Central memory CD8-positive, alpha-beta T cell (primary cell): Measurements from ENCODE around the gene SNRNP35.
A peak's percentile ranks its signal among the peaks of the same experiment; 100 is the strongest.
"Not testable (repeated sequence)": the region's sequence is repeated elsewhere in the genome, so short reads cannot be mapped to it uniquely, and the experiment has no call there.

Experiments used
- ATAC-seq: fragments of 150-1000 bp; cut with Tn5 transposase; replicated peaks from 2 replicates; pipeline ENCODE4 v1.10.0; 2022; ENCODE audit warnings: mild to moderate bottlenecking, moderate FRiP score, moderate number of reproducible peaks; ENCODE audit not compliant: poor library complexity, severe bottlenecking; ENCODE audit errors: extremely low read depth
- DNase-seq, 2 donors: peaks; one replicate each; pipeline ENCODE4 v3.0.0; 2021; ENCODE audit warnings: low spot score in 2 of 2
- H3K27ac Mint-ChIP-seq: one replicate; pipeline ENCODE4 v1.8.0; 2022; ENCODE audit warnings: low read depth, mild to moderate bottlenecking, moderate library complexity, mixed read lengths
- H3K27me3 Mint-ChIP-seq: one replicate; pipeline ENCODE4 v1.8.0; 2022; ENCODE audit warnings: mixed read lengths
- H3K36me3 Mint-ChIP-seq: one replicate; pipeline ENCODE4 v1.8.0; 2022; ENCODE audit warnings: mild to moderate bottlenecking, moderate library complexity, mixed read lengths; ENCODE audit not compliant: insufficient read depth
- H3K4me1 Mint-ChIP-seq: one replicate; pipeline ENCODE4 v1.8.0; 2022; ENCODE audit warnings: mixed read lengths
- H3K4me3 Mint-ChIP-seq: one replicate; pipeline ENCODE4 v1.8.0; 2022; ENCODE audit warnings: mild to moderate bottlenecking, moderate library complexity, mixed read lengths
- H3K9me3 Mint-ChIP-seq: one replicate; pipeline ENCODE4 v1.8.0; 2022; ENCODE audit warnings: mixed read lengths

The SNRNP35 gene

DNA sequence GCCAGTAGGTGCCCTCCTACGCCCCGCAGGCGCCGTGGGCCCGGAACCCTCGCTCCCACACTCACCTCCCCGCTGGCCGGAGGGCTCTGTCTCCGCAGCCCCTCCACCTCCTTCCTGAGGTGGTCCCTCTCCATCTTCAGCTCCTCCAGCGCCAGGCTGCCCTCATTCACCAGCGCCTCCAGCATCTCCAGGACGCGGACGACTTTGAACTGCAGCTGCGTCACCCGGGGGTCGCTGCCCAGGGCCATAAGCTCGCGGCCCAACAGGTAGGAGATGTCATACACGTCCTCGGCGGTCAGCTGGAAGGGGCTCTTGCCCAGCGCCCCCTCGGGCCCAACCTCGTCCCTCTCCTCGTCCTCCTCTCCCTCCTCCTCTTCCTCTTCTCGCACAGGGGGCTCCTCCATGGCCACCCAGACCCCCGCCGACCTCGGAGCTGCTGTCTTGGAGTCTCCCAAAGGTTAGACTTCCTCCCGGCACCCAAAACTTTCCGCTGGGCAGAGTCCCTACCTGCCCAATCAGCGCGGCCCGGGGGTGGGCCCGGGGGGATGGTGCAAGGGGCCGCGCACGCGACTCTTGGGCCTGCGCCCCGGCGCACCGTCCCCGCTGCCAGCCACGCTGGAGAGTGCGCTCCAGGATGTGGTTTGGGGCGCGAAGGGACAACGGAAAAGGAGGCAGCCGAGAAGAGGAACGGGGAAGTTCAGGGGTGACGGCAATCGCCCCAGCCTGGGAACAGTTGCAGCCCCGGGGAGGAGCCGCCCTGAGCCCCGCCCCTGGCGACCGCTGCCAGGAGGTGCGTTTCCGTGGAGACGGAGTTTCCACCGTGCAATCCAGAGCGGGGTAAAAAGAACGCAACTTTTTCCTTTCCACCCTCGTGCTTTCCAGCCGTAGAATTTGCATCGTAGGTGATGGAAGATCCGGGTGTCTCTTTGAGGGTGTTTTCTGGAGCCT is 21.6 kb upstream of the SNRNP35 start, which contains the start of gene RILPL2:
Gene RILPL2, minus strand, starts transcription at position 668 of the 948 bp plus-strand sequence. Its CDS starts 264 bp downstream, at position 404.
- Mint-ChIP-seq H3K27ac (peak within 1 kb of the TSS; percentile 98), H3K4me1 (peaks cover 44% of the 10 kb centered on the region)
- ATAC-seq, result peak; percentile 85

DNA sequence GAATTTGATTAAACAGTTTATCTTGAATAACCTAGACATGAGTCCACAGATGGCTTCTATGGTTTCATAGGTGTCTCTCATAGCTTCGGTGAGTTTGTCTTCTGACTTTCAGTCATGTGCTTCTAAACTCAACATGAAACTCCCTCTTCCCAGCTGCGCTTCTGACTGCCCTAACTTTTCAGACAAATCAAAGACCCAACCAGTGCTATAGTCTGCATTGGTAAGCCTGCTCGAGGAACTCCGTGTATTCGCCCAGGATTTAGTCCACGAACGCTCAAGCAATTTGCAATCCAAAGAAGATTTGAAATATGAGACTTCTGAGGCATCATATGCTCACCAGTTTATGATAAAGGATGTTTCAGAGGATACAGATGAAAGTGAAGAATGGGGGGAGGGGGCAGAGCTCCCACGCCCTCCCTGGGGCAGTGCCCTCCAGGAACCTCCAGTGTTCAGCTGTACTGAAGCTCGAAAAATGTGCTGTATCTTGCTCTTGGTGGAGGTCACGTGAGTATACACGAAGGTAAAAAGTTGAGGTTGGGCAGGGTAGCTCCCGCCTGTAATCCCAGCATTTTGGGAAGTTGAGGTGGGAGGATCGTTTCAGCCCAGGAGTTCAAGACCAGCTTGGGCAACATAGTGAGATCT is 16.3 kb upstream of the SNRNP35 start:
- Mint-ChIP-seq H3K4me3 (no peak overlapping the region), H3K27me3 (no peaks in the 10 kb centered on the region), H3K36me3 (peaks cover under 1% of the 10 kb centered on the region), H3K9me3 (no peaks in the 10 kb centered on the region), H3K27ac (no peak overlapping the region), H3K4me1 (no peaks in the 10 kb centered on the region)
- no peak for DNase-seq
- no peak for ATAC-seq

More for the DNA sequence above, 21.6 kb upstream of the SNRNP35 start, which contains the start of gene RILPL2:
- Mint-ChIP-seq H3K36me3 (peaks cover 27% of the 10 kb centered on the region), H3K4me3 (peak within 1 kb of the TSS; percentile 98), H3K9me3 (no peaks in the 10 kb centered on the region), H3K27me3 (no peaks in the 10 kb centered on the region)
- peak; percentile 83 to 90 for DNase-seq

DNA sequence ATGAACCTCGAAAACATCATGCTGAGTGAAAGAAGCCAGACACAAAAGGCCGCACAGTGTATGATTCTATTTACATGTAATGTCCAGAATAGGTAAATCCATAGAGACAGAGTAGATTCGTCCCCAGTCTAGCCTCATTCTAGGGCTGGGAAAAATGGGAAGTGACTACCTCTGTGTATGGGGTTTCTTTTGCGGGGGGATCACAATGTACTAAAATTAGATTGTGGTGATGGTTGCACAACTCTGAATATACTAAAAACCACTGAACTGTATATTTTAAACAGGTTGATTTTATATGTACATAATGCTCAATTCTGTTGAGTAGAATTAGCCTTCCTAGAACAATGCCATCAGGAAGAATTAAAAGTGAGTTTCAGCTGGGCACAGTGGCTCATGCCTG is 15.2 kb upstream of the SNRNP35 start:
- no peak for ATAC-seq
- no peak for DNase-seq
- no peaks in the 10 kb centered on the region for H3K4me1 Mint-ChIP-seq
- H3K27ac Mint-ChIP-seq, result no peak overlapping the region
- H3K9me3 Mint-ChIP-seq, result no peaks in the 10 kb centered on the region
- no peak overlapping the region for H3K4me3 Mint-ChIP-seq
- no peaks in the 10 kb centered on the region for H3K36me3 Mint-ChIP-seq
- no peaks in the 10 kb centered on the region for H3K27me3 Mint-ChIP-seq

DNA sequence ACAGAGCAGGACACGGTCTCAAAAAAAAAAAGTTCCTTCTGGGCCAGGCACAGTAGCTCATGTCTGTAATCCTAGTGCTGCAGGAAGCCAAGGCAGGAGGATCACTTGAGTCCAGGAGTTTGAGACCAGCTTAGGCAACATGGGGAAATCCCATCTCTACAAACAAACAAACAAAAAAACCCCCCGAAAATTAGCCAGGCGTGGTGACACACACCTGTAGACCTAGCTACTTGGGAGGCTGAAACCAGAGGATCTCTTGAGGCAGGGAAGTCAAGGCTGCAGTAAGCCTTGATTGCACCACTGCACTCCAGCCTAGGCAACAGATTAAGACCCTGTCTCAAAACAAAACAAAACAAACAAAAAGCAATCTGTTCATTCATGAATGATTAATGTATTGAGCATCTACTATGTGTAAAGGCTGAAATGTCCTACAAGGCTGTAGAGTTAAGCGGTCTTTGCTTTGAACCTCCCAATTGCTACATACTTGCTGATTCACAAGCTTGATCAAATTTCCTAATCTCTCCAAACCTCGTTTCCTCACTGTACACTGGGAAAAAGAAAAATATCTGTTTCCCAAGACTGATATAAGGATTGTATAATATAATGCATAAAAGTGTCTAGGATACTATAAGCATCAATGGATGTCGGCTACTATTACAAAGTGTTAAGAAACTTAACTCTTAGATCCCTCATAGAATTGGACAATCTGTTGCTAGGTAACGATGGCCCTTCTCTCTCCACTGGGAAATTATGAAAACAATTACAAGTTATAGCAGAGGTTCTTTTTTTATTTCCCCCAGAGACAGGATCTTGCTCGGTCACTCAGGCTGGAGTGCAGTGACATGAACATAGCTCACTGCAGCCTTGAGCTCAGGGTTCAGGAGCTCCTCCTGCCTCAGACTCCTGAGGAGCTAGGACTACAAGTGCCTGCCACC is 13.6 kb upstream of the SNRNP35 start:
- Mint-ChIP-seq H3K4me1 (peaks cover 10% of the 10 kb centered on the region), H3K9me3 (no peaks in the 10 kb centered on the region), H3K36me3 (peaks cover 4% of the 10 kb centered on the region), H3K27me3 (no peaks in the 10 kb centered on the region), H3K4me3 (no peak overlapping the region), H3K27ac (no peak overlapping the region)
- ATAC-seq, result no peak
- no peak for DNase-seq

DNA sequence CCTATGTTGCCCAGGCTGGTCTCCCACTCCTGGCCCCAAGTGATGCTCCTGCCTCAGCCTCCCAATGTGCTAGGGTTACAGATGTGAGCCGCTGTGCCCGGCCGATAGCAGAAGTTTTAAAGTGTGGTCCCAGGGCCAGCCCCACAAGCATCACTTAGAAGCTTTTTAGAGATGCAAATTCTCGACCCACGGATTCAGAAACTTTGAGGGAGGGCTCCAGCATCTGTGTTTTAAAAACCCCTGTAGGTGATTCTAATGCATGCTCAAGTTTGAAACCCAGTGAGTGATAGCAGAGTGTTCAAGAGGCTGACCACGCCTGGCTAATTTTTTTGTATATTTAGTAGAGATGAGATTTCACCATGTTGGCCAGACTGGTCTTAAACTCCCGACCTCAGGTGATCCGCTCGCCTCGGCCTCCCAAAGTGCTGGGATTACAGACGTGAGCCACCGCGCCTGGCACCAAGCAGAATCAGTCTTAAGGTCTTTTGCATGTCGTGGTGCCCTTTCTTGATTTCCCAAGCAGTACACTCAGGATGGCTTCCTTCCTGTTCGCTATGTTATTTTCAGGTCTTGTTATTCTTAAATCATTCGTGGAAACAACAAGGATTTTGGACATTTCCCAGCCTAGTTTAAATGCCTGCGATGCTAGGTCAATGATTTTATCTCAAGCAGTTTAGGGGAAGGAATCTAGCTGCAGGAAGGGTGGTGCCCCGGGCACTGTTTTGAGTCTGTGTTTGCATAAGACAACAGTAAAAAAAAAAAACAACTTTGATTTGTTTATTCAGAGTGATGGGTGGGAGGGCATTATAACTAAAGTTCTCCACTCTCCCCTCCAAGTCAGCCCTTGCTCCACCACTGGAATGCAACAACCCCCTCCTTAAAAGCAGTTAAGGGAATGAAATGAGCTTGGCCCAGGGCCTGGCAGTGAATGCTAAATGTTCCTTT is 12.3 kb upstream of the SNRNP35 start:
- ATAC-seq, result no peak
- peaks cover 5% of the 10 kb centered on the region for H3K36me3 Mint-ChIP-seq
- H3K27me3 Mint-ChIP-seq, result no peaks in the 10 kb centered on the region
- no peak for DNase-seq
- no peaks in the 10 kb centered on the region for H3K9me3 Mint-ChIP-seq
- no peak overlapping the region for H3K4me3 Mint-ChIP-seq
- peaks cover 14% of the 10 kb centered on the region for H3K4me1 Mint-ChIP-seq
- no peak overlapping the region for H3K27ac Mint-ChIP-seq

DNA sequence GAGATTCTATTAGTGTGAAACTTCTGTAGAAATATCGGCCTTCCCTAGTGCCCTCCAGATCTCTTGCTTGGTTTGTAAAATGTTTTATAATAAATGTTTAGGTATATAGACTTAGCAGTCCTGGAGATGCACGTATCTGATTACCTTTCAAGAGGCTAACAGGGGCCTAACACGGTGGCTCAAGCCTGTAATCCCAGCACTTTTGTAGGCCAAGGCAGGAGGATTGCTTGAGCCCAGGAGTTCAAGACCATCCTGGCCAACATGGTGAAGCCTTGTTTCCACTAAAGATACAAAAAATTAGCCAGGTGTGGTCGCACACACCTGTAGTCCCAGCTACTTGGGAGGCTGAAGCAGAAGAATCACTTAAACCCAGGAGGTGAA is 11.6 kb upstream of the SNRNP35 start:
- DNase-seq (no peak), ATAC-seq (no peak)
- Mint-ChIP-seq H3K27ac (no peak overlapping the region), H3K4me3 (no peak overlapping the region), H3K9me3 (no peaks in the 10 kb centered on the region), H3K36me3 (peaks cover 5% of the 10 kb centered on the region), H3K27me3 (no peaks in the 10 kb centered on the region), H3K4me1 (peaks cover 14% of the 10 kb centered on the region)

DNA sequence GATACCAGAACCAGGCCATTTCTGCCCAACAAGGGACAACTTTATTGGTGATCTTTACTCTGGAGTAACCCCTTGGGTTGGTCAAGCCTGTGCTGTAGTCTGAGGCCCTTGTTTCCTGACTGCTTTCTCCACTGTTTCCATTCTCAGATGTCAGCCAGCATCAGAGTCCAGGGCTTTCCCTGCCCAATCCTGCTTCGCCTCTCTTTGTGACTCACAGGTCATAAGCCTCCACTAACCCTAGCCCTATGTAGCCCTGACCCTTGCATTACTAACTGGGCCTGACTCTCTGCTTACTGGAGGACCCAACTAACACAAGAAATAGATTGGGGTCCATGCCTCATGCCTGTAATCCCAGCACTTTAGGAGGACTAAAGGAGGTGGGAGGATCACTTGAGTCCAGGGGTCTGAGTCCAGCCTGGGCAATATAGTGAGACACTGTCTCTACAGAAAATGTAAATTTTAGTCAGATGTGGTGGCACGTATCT is 8.6 kb upstream of the SNRNP35 start:
- Mint-ChIP-seq H3K4me1 (peaks cover 14% of the 10 kb centered on the region), H3K27me3 (no peaks in the 10 kb centered on the region), H3K27ac (no peak overlapping the region), H3K4me3 (peak overlapping the region; percentile 42), H3K9me3 (no peaks in the 10 kb centered on the region), H3K36me3 (peaks cover 5% of the 10 kb centered on the region)
- ATAC-seq (no peak), DNase-seq (no peak)

DNA sequence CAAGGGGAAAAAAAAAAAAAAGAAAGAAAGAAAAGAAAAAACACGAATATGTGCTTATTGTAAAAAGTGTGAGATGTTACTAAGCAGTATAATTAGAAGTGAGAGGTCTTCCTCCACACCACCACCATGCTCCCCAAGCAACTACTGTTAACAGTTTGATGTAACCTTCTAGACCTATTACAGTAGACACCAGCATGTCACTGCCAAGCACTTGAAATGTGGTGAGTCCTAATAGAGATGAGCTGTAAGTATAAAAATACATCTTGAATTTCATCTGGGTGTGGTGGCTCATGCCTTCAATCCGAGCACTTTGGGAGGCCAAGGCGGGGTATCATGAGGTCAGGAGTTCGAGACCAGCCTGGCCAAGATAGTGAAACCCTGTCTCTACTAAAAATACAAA is 8.1 kb upstream of the SNRNP35 start:
- no peaks in the 10 kb centered on the region for H3K27me3 Mint-ChIP-seq
- peaks cover 5% of the 10 kb centered on the region for H3K36me3 Mint-ChIP-seq
- no peak for ATAC-seq
- H3K4me1 Mint-ChIP-seq, result peaks cover 14% of the 10 kb centered on the region
- peak overlapping the region; percentile 42 for H3K4me3 Mint-ChIP-seq
- no peaks in the 10 kb centered on the region for H3K9me3 Mint-ChIP-seq
- H3K27ac Mint-ChIP-seq, result no peak overlapping the region
- DNase-seq, result no peak

DNA sequence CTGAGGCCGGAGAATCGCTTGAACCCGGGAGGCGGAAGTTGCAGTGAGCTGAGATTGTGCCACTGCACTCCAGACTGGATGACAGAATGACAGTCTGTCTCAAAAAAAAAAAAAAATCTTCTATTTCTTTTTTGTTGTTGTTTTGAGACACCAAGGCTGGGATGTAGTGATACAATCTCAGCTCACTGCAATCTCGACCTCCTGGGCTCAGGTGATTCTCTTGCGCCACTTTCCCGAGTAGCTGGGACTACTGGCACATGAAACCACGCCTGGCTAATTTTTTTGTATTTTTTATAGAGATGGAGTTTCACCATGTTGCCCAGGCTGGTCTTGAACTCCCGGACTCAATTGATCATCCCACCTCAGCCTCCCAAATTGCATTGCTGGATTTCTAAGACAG is 7.3 kb upstream of the SNRNP35 start:
- ATAC-seq (no peak), DNase-seq (no peak)
- peaks cover 5% of the 10 kb centered on the region for H3K36me3 Mint-ChIP-seq
- no peak overlapping the region for H3K4me3 Mint-ChIP-seq
- no peaks in the 10 kb centered on the region for H3K9me3 Mint-ChIP-seq
- H3K27ac Mint-ChIP-seq, result peak overlapping the region; percentile 25
- no peaks in the 10 kb centered on the region for H3K27me3 Mint-ChIP-seq
- H3K4me1 Mint-ChIP-seq, result peaks cover 14% of the 10 kb centered on the region

DNA sequence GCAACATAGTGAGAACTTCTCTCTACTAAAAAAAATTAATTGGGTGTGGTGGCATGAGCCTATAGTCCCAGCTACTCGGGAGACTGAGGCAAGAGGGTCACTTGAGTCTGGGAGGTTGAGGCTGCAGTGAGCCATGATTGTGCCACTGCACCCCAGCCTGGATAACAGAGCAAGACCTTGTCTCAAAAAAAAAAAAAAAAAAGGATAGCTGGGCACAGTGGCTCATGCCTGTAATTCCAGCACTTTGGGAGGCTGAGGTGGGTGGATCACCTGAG is 5.7 kb upstream of the SNRNP35 start:
- not testable (repeated sequence) for H3K9me3 Mint-ChIP-seq, H3K27ac Mint-ChIP-seq, H3K36me3 Mint-ChIP-seq, H3K4me3 Mint-ChIP-seq, H3K27me3 Mint-ChIP-seq, ATAC-seq, DNase-seq
- H3K4me1 Mint-ChIP-seq, result peaks cover 14% of the 10 kb centered on the region

DNA sequence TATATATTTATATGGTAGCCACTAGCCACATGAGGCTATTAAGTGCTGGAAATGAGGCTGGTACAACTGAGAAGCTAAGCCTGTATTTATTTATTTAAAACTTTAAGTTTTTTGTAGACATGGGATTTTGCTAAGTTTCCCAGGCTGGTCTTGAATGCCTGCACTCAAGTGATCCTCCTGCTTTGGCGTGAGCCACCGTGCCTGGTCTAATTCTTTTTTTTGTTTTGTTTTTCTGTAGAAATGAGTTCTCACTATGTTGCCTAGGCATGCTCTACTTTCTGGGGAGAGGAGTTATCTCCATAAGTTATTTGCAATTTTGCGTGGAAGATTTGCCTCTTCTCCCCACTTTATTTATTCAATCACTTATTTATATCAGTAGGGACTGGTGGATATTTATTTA is 4.8 kb upstream of the SNRNP35 start:
- H3K4me1 Mint-ChIP-seq, result peaks cover 13% of the 10 kb centered on the region
- H3K36me3 Mint-ChIP-seq, result peaks cover 10% of the 10 kb centered on the region
- no peak overlapping the region for H3K4me3 Mint-ChIP-seq
- H3K27me3 Mint-ChIP-seq, result no peaks in the 10 kb centered on the region
- H3K27ac Mint-ChIP-seq, result no peak overlapping the region
- no peaks in the 10 kb centered on the region for H3K9me3 Mint-ChIP-seq
- ATAC-seq, result no peak
- no peak for DNase-seq
